ENCODE results near the gene ATP5PD.
"Not testable (repeated sequence)": the region's sequence is repeated elsewhere in the genome, so short reads cannot be mapped to it uniquely, and the experiment has no call there.

Gene ATP5PD

DNA sequence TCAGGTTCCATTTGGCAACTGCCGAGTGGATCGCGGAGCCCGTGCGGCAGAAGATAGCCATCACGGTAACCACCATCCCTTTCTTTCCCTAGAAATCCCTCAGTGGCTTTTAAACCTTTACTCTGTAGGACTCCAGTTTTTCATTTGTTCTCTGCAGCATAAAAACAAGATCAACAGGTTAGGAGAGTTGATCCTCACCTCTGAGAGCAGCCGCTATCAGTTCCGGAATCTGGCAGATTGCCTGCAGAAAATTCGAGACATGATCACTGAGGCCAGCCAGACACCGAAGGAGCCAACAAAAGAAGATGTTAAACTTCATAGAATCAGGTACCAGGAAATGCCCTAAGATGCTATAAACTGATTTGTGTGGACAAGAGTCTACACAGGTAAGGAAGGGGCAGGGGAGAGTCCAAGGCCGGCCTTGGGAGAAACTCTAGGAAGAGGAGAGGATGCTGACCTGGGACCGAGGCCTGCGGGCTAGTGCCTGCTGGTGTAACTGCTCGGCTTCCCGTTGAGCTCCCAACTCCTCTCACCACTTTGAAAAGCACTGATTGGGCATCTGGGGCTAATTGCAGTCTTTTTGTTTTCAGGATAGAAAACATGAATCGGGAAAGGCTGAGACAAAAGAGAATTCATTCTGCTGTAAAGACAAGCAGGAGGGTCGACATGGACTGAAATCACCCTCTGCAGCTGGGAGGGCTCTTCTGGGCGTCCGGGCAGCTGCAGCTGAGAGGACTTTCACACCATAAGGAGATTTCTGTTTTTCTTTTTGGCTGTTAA is 26.2 kb downstream of the ATP5PD start:
- DNase-seq (ENCODE audit: low spot score), result no peak

DNA sequence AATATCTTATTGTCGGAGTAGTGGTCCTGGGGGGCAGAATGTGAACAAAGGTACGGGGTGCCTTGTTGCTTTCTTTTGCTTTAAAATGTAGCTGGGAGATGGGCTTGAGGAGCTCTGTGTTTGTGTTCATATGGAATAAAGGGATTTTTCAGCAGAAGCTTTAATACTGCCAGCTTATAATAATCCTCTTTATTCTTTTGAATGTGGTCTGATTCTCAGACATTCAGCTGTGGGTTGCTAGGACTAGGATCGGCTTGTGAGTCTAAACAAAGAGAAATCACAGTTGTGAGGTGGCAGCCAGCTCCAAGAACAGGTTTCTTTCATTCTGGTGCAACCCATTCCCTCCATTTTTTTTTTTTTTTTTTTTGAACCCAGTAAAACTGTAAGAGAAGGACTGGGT is 27.1 kb downstream of the ATP5PD start:
- no peak for DNase-seq (ENCODE audit: low spot score)

DNA sequence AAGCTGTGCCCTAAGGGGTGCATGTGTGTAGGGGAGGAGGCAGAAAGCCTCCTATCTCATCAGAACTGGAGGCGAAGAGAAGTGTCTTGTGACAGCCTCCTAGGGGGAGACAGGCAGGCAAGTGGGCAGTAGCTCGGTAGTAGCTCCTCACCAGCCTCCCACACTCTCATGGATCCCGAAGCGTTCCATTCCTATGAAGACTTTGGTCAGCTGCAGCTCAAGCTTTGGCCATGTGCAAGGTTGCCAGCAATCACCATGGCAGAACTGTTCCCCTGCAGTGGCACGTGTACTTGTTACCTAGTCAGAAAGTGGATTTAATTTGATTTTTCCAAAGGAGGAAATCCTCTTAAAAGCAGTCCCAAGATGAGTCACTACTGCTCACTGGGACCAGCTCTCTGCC is 27.6 kb downstream of the ATP5PD start:
- no peak for DNase-seq (ENCODE audit: low spot score)

DNA sequence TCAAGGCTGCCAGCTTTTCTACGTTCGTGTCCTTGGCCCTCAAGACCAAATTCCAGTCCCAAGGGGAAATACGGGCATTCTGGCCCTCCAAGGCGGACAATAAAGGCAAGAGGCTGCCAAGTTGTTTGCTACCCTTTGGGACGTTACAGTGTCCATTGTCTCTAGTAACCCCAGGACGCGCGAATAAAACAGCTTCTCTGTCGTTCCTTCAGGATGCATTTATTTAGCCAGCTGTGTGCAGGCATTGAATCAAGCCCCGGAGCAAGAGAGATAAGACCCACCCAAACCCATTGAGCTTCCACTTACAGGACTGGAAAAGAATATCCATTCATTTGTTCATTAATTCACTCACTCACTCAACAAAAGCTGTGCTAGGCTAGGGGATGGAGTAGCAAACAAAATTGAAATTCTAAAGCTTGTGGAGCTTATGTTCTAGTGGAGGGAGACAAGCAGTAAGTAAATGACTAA is 33.6 kb downstream of the ATP5PD start:
- no peak for DNase-seq (ENCODE audit: low spot score)

DNA sequence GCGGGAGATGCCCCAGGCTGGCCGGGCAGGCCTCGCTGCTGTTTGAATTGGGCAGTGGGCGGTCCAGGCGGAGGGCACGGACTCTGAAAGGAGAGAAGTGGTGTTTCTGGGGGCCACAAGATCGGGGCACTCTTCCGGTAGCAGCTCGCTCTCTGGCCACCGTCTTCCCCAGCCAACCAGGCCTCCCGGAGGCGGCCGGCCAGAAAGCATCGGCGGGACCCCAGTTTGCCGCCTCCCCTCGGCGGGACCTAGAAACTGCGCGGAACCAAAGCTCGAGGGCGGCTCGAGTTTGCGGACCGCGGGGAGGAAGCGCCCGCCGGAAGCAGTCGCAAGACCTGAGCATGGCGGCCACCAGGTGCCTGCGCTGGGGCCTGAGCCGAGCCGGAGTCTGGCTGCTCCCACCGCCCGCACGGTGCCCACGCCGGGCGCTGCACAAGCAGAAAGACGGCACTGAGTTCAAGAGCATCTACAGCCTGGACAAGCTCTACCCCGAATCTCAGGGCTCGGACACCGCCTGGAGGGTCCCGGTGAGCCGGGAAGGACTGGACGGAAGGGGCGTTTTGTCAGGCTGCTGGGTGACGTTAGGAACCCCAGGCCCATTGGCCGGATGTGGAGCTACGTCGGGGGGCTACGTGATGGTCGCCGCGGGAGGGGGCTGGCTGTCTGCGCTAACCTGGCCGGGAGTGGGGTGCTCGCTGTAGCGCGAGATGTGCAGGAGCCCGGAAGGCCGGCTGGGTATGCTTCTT is 34.2 kb downstream of the ATP5PD start, which contains the start of gene MRPL58:
TSS of gene MRPL58 (plus strand) at position 325 of the 746 bp plus-strand sequence. CDS start at position 342, 17 bp downstream.
- DNase-seq (ENCODE audit: low spot score), result peak; percentile 79

DNA sequence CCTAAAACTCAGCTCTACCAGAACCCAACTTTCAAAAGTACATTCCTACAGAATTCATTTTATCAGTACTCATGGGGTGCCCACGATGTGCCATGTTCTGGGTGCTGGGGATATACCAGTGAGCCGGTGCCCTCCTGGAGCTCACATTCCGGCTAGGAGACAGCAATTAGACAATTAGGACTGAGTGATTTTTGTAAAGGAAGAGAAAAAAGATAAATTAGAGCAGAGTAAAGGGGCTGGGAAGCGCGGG is 34.7 kb downstream of the ATP5PD start:
- DNase-seq (ENCODE audit: low spot score), result no peak

DNA sequence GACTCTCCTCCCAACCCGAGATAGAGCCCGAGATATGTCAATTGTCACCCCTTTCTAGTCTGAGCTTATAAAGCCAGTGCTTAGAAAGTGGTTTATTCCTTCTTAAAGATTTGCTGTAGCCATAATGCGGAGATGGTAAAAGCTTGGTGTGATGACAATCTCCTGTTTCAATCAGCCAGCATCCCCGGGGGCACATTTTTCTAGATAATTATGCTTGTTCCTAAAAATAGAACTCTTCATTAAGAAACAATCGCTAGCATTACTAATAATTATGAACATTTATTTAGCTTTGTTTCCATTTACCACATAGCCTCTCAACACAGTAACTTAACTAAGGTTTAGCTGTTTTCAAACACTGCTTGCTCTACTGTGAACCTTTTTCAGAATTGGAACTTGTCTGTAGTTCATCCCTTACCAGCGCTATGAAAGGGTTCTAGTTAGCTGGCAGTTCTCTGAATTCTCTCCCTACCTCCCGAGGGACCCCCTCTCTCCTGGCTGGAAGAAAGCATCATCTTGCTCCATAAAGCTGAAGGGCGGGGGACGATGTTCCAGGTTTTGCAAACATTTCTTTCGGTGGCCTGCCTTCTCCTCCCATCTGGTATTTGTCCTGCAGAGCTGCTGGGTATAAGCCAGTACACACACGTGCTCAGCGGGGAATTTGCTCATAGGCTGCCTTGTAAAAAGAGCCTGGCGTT is 35.2 kb downstream of the ATP5PD start:
- no peak for DNase-seq (ENCODE audit: low spot score)

DNA sequence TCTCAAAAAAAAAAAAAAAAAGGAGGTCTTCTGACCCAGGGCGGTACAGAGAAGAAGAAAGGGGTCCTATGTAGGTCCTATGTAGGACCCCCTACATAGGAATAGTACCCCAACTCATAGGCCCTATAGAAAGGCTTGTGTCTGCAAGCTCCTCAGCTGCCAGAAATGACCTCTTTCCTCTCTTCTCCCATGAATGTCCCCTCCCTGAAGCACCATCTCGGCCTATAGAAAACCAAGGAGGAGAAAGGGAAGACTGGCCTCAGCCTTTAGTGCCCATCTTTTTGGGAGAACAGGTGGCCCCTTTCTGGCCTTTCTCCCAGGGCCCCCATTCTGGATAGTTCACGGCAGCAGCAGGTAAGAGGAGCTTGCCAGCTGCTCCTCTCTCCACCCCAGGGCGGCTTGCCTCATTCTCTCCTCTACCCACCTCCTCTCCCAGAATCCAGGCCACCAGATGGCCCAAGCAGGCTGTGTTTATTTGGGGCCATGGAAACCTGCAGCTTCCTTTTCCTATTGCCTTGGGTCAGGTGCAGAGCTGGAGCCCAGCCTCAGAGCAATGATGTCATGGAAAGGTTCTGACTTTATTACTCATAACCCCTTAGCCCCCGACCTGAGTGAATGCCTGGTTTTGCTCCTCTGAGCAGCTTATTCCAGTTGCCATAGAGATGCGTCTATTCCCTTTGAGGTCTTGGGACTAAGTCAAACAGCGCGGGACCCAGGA is 35.9 kb downstream of the ATP5PD start:
- no peak for DNase-seq (ENCODE audit: low spot score)

DNA sequence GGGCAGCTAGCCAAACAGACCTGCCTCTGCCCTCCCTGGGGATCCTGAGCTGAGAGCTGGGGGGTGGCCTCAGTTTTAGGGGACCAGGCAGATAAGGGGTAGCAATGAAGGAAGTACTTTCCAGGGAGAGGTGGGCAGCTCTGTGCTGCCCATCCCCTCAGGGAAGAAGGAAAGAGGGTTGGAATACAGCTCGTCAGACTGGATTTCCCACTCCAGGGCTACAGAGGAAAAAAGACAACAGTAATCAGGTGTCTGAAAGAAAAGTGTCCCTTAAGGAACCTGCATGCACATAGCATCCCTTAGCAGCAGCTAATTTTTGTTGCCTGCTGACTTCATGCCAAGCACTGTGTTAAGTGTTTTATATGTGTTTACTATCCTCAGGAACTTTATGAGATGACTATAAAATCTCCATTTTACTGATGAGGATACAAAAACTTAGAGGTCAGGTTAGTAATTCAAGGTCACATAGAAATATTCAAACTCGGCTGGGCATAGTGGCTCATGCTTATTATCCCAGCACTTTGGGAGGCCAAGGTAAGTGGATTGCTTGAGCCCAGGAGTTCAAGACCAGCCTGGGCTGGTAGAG is 37.5 kb downstream of the ATP5PD start:
- DNase-seq (ENCODE audit: low spot score), result no peak

DNA sequence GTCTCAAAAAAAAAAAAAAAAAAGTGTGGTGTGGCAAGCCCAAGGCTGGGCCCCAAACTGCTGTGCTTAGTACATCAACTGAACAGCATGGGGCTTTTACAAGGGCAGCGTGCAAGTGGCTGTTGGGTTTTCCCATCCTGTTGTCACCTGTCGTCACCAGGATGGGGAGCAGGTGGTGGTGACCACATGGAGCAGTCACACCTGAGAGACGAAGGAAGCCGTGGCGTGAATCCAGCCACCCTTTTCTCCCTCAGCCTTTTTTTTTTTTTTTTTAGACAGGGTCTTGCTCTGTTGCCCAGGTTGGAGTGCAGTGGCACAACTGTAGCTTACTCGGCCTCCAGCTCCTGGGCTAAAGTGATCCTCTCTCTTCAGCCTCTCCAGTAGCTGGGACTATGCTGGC is 38.4 kb downstream of the ATP5PD start:
- no peak for DNase-seq (ENCODE audit: low spot score)

DNA sequence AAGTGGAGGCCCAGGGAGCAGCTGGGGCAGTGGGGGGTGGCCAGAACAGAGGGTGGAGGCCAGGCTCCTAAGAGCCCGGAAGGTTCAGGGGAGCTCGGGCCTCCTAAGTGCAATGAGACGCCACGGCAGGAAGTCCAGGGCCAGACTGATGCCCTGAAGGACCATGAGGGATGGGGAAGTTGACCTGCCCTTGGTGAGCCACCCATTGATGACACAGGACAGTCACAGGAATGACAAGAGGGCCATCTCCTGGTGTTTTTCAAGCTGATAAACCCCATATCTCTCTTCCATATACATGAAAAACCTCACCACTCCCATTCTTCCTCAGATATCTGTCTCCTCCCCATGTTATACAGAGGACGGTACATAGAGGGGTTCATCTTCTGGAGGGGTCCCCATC is 40.1 kb downstream of the ATP5PD start:
- no peak for DNase-seq (ENCODE audit: low spot score)

DNA sequence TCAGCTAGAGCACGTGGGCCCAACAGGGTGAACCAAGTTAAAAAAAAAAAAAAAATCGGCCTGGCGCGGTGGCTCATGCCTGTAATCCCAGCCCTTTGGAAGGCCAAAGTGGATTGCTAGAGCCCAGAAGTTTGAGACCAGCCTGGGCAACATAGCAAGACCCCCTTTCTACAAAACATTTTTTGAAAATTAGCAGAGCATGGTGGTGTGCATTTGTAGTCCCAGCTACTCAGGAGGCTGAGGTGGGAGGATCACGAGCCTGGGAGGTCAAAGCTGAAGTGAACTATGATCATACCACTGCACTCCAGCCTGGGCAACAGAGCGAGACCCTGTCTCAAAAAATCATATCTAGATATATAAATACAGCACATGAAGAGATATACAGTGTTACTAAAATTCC is 40.7 kb downstream of the ATP5PD start:
- DNase-seq (ENCODE audit: low spot score), result not testable (repeated sequence)

DNA sequence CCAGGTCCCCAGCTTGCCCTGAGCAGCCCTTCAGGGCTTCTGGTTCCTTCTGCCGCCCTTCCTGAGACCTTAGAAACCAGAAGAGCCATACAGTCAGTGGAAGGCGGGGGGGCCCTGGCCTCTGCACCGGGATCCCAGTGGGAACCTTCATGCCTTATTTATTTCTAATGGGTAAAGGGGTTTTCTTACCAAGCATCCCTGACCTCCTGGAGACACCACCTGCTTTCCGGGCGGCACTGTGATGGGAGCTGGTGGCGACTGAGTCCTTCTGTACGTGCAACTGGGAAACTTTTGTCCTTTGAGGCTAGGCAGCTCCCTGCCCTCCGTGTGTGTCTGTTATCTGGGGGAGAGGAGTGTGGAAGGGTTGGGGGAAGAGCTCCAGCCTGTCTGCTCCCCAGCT is 41.5 kb downstream of the ATP5PD start:
- DNase-seq (ENCODE audit: low spot score), result no peak

DNA sequence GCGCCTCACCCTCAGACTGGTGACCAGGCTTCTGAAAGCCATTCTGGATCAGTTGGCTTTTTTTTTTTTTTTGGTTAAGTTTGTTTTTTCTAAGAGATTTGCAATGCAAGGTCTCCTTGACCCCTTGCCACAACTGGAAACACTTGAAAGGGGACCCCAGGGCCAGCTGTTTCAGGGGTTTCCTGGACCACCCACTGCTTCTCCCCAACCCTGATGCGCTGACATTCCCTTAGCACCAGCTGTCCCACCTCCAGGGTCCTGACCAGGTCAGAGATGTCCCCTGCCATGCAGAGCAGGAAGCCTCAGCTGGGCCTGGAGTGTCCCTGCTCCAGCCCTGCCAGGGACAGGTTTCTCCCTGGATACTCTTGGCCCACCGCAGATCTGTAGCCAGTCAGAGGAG is 42.4 kb downstream of the ATP5PD start:
- no peak for DNase-seq (ENCODE audit: low spot score)

DNA sequence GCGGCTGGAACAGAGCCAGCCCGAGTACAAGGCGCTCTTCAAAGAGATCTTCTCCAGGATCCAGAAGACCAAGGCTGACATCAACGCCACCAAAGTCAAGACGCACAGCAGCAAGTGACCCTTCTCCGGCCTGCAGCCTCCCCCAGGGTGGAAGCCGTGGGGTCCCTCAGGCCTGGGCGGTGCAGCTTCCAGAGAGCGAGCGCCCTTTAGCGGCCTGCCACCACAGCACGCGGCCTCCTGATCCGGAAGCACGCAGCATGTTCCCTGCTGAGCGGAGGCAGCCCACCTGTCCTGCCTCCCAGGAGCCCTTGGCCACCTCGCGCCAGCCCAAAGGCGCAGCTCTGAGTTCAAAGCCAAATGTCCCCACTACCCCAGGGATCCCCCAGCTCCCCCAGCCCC is 42.8 kb downstream of the ATP5PD start:
- DNase-seq (ENCODE audit: low spot score), result no peak

DNA sequence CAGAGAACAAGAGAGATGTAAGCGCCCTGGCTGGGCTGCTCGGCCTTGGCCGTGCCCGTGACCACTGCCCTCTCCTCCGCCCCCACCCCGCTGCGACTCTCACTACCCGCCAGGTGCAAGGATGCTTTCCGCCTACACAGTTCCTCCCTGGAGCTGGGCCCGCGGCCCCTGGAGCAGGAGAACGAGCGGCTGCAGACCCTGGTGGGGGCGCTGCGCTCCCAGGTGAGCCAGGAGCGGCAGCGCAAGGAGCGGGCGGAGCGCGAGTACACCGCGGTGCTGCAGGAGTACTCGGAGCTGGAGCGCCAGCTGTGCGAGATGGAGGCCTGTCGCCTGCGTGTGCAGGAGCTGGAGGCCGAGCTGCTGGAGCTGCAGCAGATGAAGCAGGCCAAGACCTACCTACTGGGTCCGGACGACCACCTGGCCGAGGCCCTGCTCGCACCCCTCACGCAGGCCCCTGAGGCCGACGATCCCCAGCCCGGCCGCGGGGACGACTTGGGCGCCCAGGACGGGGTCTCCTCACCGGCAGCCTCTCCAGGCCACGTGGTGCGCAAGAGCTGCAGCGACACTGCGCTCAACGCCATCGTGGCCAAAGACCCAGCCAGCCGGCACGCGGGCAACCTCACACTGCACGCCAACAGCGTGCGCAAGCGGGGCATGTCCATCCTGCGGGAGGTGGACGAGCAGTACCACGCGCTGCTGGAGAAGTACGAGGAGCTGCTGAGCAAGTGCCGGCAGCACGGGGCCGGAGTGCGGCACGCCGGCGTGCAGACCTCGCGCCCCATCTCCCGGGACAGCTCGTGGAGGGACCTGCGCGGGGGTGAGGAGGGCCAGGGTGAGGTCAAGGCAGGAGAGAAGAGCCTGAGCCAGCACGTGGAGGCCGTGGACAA is 43.5 kb downstream of the ATP5PD start:
- no peak for DNase-seq (ENCODE audit: low spot score)

DNA sequence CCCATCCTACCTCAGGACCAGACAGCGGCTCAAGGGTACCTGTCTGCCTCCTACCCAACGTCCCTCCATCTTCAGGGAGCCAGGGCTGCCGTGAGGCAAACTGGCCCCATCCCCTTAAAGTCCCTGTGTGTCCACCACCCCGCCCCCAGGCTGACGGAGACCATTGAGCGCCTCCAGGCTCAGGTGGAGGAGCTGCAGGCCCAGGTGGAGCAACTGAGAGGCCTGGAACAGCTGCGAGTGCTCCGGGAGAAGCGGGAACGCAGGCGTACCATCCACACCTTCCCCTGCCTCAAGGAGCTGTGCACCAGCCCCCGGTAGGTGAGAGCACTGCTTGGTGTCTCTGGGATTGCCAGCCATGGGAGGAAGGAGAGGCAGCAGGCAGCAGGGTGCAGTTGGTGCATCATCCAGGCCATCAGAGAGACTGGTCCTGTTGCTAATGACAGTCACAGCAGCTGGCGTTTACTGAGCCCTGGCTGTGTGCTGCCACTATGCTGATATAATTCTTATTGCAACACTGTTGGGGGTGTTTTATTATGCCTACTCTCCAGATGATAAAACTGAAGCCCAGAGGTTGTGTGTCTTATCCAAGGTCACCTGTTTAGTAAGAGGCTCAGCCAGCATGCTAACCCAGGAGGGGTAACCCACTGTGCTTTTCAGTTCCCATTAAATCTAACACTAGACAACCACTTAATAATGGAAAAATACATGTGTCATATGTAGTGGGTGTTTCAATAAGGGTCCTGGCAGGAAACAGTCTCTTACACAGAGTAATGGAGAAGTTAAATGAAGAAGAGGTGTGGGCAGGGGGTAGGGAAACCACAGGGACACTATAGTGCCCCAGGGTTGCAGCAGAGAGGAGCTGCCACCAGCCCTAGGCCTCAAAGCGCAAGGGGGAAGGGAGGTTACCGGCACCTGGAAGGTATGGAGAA is 44.6 kb downstream of the ATP5PD start:
- DNase-seq (ENCODE audit: low spot score), result no peak

DNA sequence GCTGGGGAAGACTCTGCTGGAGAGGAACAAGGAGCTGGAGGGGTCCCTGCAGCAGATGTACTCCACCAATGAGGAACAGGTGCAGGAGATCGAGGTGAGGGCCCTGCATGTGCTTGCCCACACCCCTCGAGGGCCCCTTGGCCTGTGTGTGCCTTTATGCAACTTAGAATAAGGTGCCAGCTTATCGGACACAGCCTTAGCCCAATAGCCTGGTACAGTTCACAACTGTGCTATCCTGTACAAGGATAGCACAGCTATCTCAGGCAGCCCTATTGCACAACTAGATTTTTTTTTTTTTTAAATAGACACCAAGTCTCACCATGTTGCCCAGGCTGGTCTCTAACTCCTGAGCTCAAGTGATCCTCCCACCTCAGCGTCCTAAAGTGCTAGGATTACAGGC is 47.2 kb downstream of the ATP5PD start:
- no peak for DNase-seq (ENCODE audit: low spot score)

DNA sequence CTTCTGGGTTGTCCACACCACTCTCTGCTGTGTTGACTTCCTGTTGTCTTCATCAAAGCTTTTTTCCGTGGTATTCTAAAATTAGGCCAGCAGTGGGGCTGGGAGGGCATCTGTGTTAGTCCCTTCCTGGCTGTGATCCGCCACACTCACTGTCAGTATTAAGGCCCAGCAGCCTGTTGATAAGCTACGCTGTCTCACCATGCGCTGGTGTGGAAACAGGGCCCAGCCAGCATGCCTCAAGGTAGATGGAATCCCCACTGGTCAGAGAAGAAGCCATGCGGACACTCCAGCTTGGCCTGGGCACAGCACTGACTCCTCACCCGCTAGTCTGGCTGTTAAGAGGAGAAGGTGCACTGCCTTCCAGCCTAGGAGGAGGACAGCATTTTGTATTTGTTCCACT is 48.0 kb downstream of the ATP5PD start:
- no peak for DNase-seq (ENCODE audit: low spot score)

DNA sequence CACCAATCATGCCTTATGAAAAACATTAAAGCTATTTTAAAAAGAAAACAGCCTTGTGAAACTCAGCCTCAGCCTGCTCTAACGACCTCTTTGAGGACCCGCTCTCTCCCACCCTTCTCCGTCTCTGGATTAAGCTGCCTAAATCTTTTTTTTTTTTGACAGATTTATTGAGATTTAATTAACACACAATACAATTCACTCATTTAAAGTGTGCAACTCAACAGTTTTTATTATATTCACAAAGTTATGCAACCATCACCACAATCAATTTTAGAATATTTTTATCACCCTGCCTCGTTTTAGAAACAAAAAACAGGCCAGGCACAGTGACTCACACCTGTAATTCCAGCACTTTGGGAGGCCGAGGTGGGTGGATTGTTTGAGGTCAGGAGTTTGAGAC is 50.9 kb downstream of the ATP5PD start:
- DNase-seq (ENCODE audit: low spot score), result no peak
